Activated CD8-positive, alpha-beta memory T cell treated with anti-CD3 and anti-CD28 coated beads for 36 hours (primary cell): ENCODE results near the gene PDK2. TPM values are rescaled to one million over a fixed set of nuclear protein-coding genes. Genes with fewer than 3 reads are reported as not detected.

Source experiments
- CTCF ChIA-PET: fragments of 350-600 bp; sonication (Branson Sonifier 250); formaldehyde crosslinking; loops from one replicate; lab custom pipeline; 2021; ENCODE audit warnings: antibody characterized with exemption; lab: Charles Lee
- POLR2A ChIA-PET: fragments of 350-600 bp; sonication (Branson Sonifier 250); formaldehyde crosslinking; loops from one replicate; lab custom pipeline; 2021; ENCODE audit warnings: antibody characterized with exemption; lab: Charles Lee
- total RNA-seq, 2 experiments: library from RNA; stranded (reverse); gene quantifications; one replicate each; pipeline ENCODE4 v1.2.3, GENCODE V29; 2021

The PDK2 gene
- total RNA-seq, 2 experiments from 2014 or later = 15.0 to 18.5 TPM

DNA sequence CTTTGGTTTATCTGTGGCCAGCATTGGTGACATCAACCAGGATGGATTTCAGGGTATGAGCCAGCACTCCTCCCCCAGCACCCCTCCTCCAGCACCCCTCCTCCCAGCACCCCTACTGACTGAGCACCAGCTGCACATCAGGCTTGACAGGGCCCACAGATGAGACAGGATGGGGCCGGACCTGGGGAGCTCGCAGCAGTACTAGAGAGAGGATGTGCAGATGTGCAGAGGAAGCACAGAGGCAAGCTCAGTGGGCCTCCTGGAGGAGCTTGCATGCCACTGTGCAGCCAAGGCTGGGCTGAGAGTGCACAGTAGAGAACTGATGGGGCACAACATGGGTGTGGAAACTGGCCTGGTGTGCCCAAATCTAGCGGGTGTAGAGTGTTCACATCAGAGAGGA, 23.0 kb upstream of the PDK2 start:
- POLR2A ChIA-PET = no interaction called here
- CTCF ChIA-PET = interaction anchor here (1.2 kb wide), 1 partner anchor 22 kb away, joined by 3 read pairs; no protein-coding TSS in a partner anchor

GRCh38 chr17:50072925-50073324, 22.2 kb upstream of the PDK2 start:
- ChIA-PET POLR2A (no interaction called here), CTCF (interaction anchor here (0.6 to 1.2 kb wide), 3 partner anchors 15 to 47 kb away, joined by 3 to 4 read pairs (median 3); no protein-coding TSS in a partner anchor)

DNA sequence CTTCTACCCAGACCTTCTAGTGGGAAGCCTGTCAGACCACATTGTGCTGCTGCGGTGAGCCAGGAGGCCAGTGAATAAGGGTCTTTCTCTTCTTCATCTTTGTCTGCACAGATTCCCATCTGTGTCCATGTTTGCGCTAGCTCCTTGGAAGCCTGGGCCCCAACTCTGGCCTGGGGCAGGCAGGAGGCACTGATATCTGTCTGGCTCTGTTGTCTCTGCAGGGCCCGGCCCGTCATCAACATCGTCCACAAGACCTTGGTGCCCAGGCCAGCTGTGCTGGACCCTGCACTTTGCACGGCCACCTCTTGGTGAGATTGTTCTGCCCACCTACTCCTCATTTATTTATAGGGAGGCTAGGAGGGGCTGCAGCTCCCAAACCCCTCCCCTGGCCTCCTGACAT, 20.9 kb upstream of the PDK2 start:
- POLR2A ChIA-PET = no interaction called here
- CTCF ChIA-PET = interaction anchor here (1.0 kb wide), 1 partner anchor 13 kb away, joined by 4 read pairs; no protein-coding TSS in a partner anchor

DNA sequence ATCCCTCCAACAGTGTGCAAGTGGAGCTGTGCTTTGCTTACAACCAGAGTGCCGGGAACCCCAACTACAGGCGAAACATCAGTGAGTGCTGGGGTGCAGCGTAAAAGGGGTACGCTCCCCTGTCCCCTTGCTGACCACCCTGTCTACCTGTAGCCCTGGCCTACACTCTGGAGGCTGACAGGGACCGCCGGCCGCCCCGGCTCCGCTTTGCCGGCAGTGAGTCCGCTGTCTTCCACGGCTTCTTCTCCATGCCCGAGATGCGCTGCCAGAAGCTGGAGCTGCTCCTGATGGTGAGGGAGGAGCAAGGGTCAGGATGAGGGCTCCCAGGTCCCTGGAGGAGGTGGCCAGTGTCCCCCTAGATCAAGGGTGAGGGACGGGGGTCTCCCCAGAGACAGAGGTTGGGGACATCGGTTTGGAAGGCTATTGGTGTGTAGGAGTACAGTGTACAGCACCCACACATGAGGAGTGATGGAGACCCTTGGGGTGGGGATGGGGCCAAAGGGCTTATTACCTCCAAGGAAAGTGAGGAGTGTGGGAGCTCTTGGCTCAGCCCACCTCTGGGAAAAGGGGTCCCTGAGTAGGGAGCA, 19.6 kb upstream of the PDK2 start:
- ChIA-PET POLR2A (no interaction called here), CTCF (interaction anchor here (0.8 kb wide), 1 partner anchor 79 kb away, joined by 3 read pairs; no protein-coding TSS in a partner anchor)

DNA sequence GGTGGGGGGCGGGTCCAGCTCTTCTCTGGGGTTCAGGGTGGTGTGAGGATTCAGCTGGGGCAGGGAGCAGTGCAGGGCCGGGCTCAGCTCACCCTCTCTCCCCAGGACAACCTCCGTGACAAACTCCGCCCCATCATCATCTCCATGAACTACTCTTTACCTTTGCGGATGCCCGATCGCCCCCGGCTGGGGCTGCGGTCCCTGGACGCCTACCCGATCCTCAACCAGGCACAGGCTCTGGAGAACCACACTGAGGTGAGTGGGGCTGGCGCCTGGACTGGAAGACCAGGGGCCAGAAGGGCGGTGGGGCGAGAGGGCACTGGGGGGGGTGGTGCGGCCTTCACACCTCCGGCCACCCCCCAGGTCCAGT, 18.9 kb upstream of the PDK2 start:
- ChIA-PET POLR2A (no interaction called here), CTCF (interaction anchor here (0.8 kb wide), 1 partner anchor 80 kb away, joined by 3 read pairs; no protein-coding TSS in a partner anchor)

GRCh38 chr17:50076591-50077235, 18.4 kb upstream of the PDK2 start:
- CTCF ChIA-PET = interaction anchor here (2.3 kb wide), 1 partner anchor 11 kb away, joined by 15 read pairs; no protein-coding TSS in a partner anchor

DNA sequence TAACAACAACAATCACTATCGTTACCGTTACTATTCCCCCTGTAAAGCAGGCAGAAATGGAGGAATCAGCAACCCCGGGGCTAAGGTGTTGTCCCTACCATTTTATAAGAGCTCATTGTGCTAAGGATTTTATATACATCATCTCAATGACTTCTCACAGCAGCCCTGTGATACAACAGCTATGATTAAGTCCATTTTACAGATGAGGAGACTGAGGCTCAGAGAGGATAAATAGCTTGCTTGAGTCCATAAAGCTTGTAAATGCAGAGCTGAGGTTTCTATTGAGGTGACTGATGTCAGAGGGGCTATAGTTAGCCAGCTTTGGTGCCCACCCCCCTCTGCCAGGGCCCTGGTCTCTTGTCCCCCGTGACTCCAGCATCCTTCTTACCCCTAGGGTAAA, 16.7 kb upstream of the PDK2 start:
- ChIA-PET POLR2A (no interaction called here), CTCF (interaction anchor here (0.6 to 2.6 kb wide), 5 partner anchors 9 to 90 kb away, joined by 4 to 15 read pairs (median 5); partner anchors contain the start of gene ITGA3)

More at GRCh38 chr17:50076591-50077235, 18.4 kb upstream of the PDK2 start:
- POLR2A ChIA-PET = no interaction called here

- POLR2A ChIA-PET = no interaction called here
- CTCF ChIA-PET = interaction anchor here (0.7 to 2.6 kb wide), 7 partner anchors 8 to 83 kb away, joined by 3 to 15 read pairs (median 4); partner anchors contain the start of gene PDK2
Measured at GRCh38 chr17:50079334-50080095, 15.6 kb upstream of the PDK2 start.

DNA sequence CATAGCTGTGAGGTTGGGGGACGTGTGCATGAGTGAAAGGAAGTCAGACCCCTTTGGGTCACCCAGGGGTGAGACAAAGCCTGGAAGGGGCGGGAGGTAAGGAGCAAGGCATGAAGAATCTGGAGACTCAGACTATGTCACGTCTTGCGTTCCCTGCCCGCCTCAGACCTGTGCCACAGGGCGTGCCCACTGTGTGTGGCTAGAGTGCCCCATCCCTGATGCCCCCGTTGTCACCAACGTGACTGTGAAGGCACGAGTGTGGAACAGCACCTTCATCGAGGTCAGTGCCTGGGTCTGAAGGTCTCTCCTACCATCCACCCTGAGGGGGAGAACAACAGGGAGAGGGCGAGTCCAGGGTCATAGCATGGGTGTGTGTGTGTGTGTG, 15.1 kb upstream of the PDK2 start:
- POLR2A ChIA-PET = no interaction called here

DNA sequence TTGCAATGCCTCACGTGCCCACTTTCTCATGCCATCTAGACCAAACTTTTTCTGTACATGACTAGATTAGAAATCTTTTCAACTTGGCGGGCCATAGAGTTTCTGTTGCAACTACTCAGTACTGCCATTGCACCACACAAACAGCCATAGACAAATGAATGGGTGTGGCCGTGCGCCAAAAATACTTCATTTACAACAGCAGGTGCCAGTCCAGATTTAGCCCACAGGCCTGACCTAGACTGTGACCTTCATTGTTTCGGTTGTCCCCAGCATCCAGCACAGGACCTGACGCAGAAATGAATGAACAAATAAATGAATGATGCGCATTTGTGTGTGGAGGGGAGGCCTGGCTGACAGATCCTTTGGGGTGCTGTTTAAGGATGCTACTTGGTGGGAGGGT, 14.3 kb upstream of the PDK2 start:
- ChIA-PET CTCF (no interaction called here), POLR2A (no interaction called here)

More for the DNA sequence above, 15.1 kb upstream of the PDK2 start:
- CTCF ChIA-PET = interaction anchor here (0.7 to 2.6 kb wide), 5 partner anchors 14 to 68 kb away, joined by 3 to 12 read pairs (median 3); partner anchors contain the start of gene PDK2

GRCh38 chr17:50081757-50082156, 13.4 kb upstream of the PDK2 start:
- POLR2A ChIA-PET = no interaction called here
- CTCF ChIA-PET = interaction anchor here (0.8 to 1.3 kb wide), 3 partner anchors 11 to 83 kb away, joined by 4 to 7 read pairs (median 6); partner anchors contain the start of gene ITGA3

GRCh38 chr17:50087246-50087911, 7.8 kb upstream of the PDK2 start:
- CTCF ChIA-PET = interaction anchor here (0.5 to 2.9 kb wide), 29 partner anchors 9 to 479 kb away, joined by 3 to 42 read pairs (median 4); no protein-coding TSS in a partner anchor
- POLR2A ChIA-PET = no interaction called here

DNA sequence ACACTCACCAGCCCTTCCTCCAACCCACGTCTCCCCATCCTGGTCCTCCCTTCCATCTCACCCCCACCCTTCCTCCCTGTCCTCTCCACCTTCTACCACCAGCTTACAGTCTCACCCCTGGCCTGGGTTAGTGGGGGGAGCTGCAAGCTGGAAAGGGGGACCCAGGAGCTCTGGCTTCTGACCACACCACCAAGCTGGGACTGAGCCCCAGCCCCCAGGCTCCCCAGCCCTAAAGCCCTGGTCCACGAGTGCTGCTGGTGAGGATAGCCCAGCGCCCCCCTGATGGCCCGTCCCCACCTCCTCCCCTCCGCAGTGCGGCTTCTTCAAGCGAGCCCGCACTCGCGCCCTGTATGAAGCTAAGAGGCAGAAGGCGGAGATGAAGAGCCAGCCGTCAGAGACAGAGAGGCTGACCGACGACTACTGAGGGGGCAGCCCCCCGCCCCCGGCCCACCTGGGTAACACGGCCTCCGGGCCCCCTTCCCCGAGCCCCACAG, 7.2 kb upstream of the PDK2 start:
- ChIA-PET CTCF (interaction anchor here (0.5 to 2.9 kb wide), 24 partner anchors 8 to 274 kb away, joined by 3 to 42 read pairs (median 4); partner anchors contain the start of gene PPP1R9B), POLR2A (no interaction called here)

DNA sequence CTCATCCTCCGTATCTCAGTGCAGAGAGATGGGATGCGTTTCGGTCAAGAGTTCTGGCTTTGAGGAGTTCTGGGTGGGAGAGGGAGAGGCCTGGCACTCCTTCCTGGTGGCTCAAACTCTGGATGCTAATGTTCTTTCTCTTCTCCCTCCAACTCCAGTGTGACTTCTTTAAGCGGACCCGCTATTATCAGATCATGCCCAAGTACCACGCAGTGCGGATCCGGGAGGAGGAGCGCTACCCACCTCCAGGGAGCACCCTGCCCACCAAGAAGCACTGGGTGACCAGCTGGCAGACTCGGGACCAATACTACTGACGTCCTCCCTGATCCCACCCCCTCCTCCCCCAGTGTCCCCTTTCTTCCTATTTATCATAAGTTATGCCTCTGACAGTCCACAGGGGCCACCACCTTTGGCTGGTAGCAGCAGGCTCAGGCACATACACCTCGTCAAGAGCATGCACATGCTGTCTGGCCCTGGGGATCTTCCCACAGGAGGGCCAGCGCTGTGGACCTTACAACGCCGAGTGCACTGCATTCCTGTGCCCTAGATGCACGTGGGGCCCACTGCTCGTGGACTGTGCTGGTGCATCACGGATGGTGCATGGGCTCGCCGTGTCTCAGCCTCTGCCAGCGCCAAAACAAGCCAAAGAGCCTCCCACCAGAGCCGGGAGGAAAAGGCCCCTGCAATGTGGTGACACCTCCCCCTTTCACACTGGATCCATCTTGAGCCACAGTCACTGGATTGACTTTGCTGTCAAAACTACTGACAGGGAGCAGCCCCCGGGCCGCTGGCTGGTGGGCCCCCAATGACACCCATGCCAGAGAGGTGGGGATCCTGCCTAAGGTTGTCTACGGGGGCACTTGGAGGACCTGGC, 6.0 kb upstream of the PDK2 start:
- CTCF ChIA-PET = interaction anchor here (0.6 to 2.9 kb wide), 3 partner anchors 11 to 92 kb away, joined by 4 to 15 read pairs (median 12); partner anchors contain the start of gene PPP1R9B
- POLR2A ChIA-PET = no interaction called here

DNA sequence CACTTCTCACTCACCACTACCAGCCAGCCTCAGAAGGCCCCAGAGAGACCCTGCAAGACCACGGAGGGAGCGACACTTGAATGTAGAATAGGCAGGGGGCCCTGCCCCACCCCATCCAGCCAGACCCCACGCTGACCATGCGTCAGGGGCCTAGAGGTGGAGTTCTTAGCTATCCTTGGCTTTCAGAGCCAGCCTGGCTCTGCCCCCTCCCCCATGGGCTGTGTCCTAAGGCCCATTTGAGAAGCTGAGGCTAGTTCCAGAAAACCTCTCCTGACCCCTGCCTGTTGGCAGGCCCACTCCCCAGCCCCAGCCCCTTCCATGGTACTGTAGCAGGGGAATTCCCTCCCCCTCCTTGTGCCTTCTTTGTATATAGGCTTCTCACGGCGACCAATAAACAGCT, 5.1 kb upstream of the PDK2 start:
- CTCF ChIA-PET = no interaction called here
- POLR2A ChIA-PET = no interaction called here

DNA sequence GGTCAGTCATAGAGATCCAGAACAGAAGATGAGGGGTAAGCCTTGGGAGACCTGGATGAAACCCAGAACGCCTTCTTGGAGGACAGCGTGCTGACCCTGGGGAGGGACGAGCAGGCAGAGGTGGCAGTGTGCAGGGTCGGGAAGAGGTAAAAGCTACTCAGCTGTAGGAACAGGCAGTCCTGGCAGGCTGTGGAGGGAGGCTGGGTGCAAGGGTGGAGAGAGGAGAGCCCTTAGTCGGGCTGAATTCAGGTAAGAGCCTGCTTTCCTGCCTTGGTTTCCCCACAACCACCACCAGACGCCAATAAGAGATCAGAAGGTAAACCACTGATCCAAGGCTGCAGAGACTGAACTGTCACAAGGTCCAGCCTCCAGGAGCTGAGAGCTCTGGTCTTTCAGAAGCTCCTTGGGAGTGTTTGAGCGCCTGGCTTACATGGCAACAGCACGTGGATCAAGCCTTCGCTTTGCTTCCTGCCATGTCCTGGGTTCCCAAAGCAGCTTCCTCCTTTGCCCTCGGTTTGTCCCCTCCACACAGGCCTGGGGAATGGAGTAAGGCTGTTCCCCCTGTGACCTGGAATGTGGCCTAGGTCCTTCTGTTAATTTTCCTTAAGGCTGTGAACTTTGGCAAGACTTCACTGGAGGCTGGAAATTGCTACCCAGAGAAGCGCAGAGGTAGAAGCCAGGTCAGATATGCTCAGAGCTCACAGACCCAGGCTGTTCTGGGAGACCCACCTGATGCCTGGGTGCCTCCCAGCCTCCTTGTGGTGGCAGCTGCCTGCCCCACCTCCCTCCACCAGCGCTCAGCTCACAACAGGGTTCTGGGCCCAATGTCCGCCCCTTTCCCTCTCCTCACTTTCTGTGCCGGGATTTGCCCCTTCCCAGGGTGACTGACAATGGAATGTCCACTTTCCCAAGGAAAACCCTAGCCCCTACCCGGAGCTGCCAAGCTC, 3.9 kb upstream of the PDK2 start:
- POLR2A ChIA-PET = no interaction called here

More for the DNA sequence above, 3.9 kb upstream of the PDK2 start:
- CTCF ChIA-PET = interaction anchor here (1.1 to 1.8 kb wide), 4 partner anchors 24 to 93 kb away, joined by 3 to 8 read pairs (median 4); partner anchors contain the start of gene ITGA3
